GM12878 (cell line): Measurements from ENCODE around the gene C17orf78. TPM values are rescaled to one million over a fixed set of nuclear protein-coding genes. Genes with fewer than 3 reads are reported as not detected.

ENCODE experiments used
- ATAC-seq: fragments of 200-7000 bp; cut with Tn5 transposase; 3 replicates; pipeline ENCODE4 v1.9.1; 2020; ENCODE audit warnings: mild to moderate bottlenecking, moderate library complexity
- BruUV-seq: library from RNA; stranded (reverse); fragments of 400-500 nt; replicated peaks from 2 replicates; lab custom pipeline; 2021; lab: Mats Ljungman, UMichigan
- CTCF ChIA-PET: fragments of 300-600 bp; sonication (Branson Sonifier 250); formaldehyde crosslinking; extraction: SDS; loops from one replicate; lab custom pipeline; 2021; ENCODE audit warnings: inconsistent platforms; lab: Yijun Ruan, JAX
- POLR2A ChIA-PET: fragments of 350-600 bp; formaldehyde crosslinking; extraction: SDS; loops from one replicate; lab custom pipeline; 2021; ENCODE audit warnings: inconsistent platforms; lab: Charles Lee
- RAD21 ChIA-PET: fragments of 300-600 bp; sonication (Branson Sonifier 250); formaldehyde crosslinking; loops from one replicate; lab custom pipeline; 2023; ENCODE audit warnings: antibody characterized with exemption; ENCODE audit not compliant: unreplicated experiment; lab: Charles Lee
- SMC1A ChIA-PET: fragments of 300-600 bp; sonication (Branson Sonifier 250); formaldehyde crosslinking; loops from one replicate; lab custom pipeline; 2023; ENCODE audit not compliant: unreplicated experiment, uncharacterized antibody; lab: Charles Lee
- DNase-seq: peaks from one replicate; pipeline ENCODE4 v3.0.0-alpha.2; 2011; ENCODE audit warnings: low read depth, low spot score
- FAIRE-seq: peaks from 3 replicates; lab custom pipeline; 2011; peaks lifted over from hg19 to GRCh38; lab: Jason Lieb, UNC
- H2AFZ ChIP-seq: 2 replicates; pipeline ENCODE4 v1.6.0; 2011; ENCODE audit warnings: low read depth, low read length, control low read depth; ENCODE audit not compliant: control insufficient read depth
- H3K27ac ChIP-seq: 2 replicates; pipeline ENCODE4 v1.5.1; 2011; ENCODE audit warnings: control low read depth; ENCODE audit not compliant: control insufficient read depth, insufficient read depth
- H3K27me3 ChIP-seq, 2 experiments: replicated peaks in 1 of 2; 2 replicates each; pipeline versions ENCODE4 v1.6.0 to v1.6.1; 2011; ENCODE audit warnings: low read length in 1 of 2; ENCODE audit not compliant: control insufficient read depth in 2 of 2, insufficient read depth in 2 of 2
- H3K36me3 ChIP-seq, 2 experiments: 2 replicates each; pipeline ENCODE4 v1.5.1; 2011; ENCODE audit warnings: low read length in 1 of 2; ENCODE audit not compliant: control insufficient read depth in 2 of 2, insufficient read depth in 2 of 2
- H3K4me1 ChIP-seq: 2 replicates; pipeline ENCODE4 v1.6.1; 2011; ENCODE audit warnings: mild to moderate bottlenecking, low read length, moderate library complexity, mixed read lengths; ENCODE audit not compliant: control insufficient read depth, insufficient read depth
- H3K4me2 ChIP-seq: 2 replicates; pipeline ENCODE4 v1.6.0; 2011; ENCODE audit warnings: control low read depth; ENCODE audit not compliant: control insufficient read depth, insufficient read depth
- H3K4me3 ChIP-seq: fragments of 200-600 bp; sonication (generic); 2 replicates; pipeline ENCODE4 v1.5.1; 2016
- H3K79me2 ChIP-seq: 2 replicates; pipeline ENCODE4 v1.6.0; 2011; ENCODE audit warnings: low read length; ENCODE audit not compliant: control insufficient read depth, insufficient read depth
- H3K9ac ChIP-seq: 2 replicates; pipeline ENCODE4 v1.8.0; 2011; ENCODE audit warnings: low read length, control low read depth, mixed read lengths; ENCODE audit not compliant: control insufficient read depth, insufficient read depth
- H3K9me3 ChIP-seq: replicated peaks from 3 replicates; pipeline ENCODE4 v1.5.1; 2011; ENCODE audit warnings: mild to moderate bottlenecking, low read length; ENCODE audit not compliant: control insufficient read depth, insufficient read depth
- H4K20me1 ChIP-seq: 2 replicates; pipeline ENCODE4 v1.6.0; 2011; ENCODE audit not compliant: control insufficient read depth, insufficient read depth
- ATF3 ChIP-seq: IDR thresholded peaks from 2 replicates; pipeline ENCODE4 v1.6.1; 2011; ENCODE audit warnings: low read depth, mild to moderate bottlenecking, low read length, moderate library complexity, borderline replicate concordance; ENCODE audit errors: extremely low read depth
- CEBPB ChIP-seq, 2 experiments: fragments of 150-350 bp in 1 of 2; IDR thresholded peaks; 2 replicates each; pipeline ENCODE4 v1.6.1; 2012 to 2014; ENCODE audit warnings: low read depth in 2 of 2, low read length in 2 of 2, borderline replicate concordance in 1 of 2, inconsistent platforms in 1 of 2
- HDAC6 ChIP-seq: fragments of 200-600 bp; sonication (generic); IDR thresholded peaks from one replicate; pipeline ENCODE4 v1.8.0; 2017; ENCODE audit warnings: antibody characterized with exemption; ENCODE audit not compliant: unreplicated experiment
- RAD21 ChIP-seq: IDR thresholded peaks from 2 replicates; pipeline ENCODE4 v1.6.1; 2011; ENCODE audit warnings: mild to moderate bottlenecking, low read depth, low read length, moderate library complexity; ENCODE audit not compliant: insufficient read depth
- RUNX3 ChIP-seq: IDR thresholded peaks from 2 replicates; pipeline ENCODE4 v1.6.1; 2012; ENCODE audit warnings: low read length, inconsistent platforms
- SPI1 ChIP-seq: IDR thresholded peaks from 2 replicates; pipeline ENCODE4 v1.6.1; 2011; ENCODE audit warnings: low read depth, mild to moderate bottlenecking, low read length, moderate library complexity, borderline replicate concordance; ENCODE audit not compliant: insufficient read depth
- USF2 ChIP-seq: IDR thresholded peaks from 2 replicates; pipeline ENCODE4 v1.6.1; 2011; ENCODE audit warnings: low read depth, low read length, improper control_type of control experiment, borderline replicate concordance
- ZBTB33 ChIP-seq: fragments of 450-650 bp; IDR thresholded peaks from 2 replicates; pipeline ENCODE4 v1.6.1; 2017; ENCODE audit warnings: mild to moderate bottlenecking
- WGBS: methylation state at CpG from one replicate; pipeline ENCODE4 v1.1.6; 2016; ENCODE audit warnings: low lambda C conversion rate; ENCODE audit not compliant: insufficient replicate concordance, insufficient coverage; ENCODE audit errors: missing lambda C conversion rate; 5-methylcytosine and 5-hydroxymethylcytosine counted together
- in situ Hi-C: fragments of 300-500 bp; cut with MboI; formaldehyde crosslinking; loops from 9 replicates; pipeline ENCODE4 v1.14.3; 2018; ENCODE audit warnings: mixed read lengths
- intact Hi-C: fragments of 100-400 bp; cut with micrococcal nuclease; formaldehyde crosslinking; loops from one replicate; pipeline ENCODE4 v1.14.2; 2022; ENCODE audit not compliant: unreplicated experiment
- polyA plus RNA-seq, 11 experiments: library from polyadenylated mRNA; depleted of rRNA in 4 of 11; unstranded in 6 of 11; stranded (reverse) in 5 of 11; fragments of >200 nt; fragmentation: Nextera tagmentation in 4 of 11; fragmentation: Illumina TruSeq in 1 of 11; extraction: Ambion mirVana in 4 of 11; extraction: Trizol in 1 of 11; gene quantifications; 1 replicate in 1 of 11; 2 replicates in 10 of 11; pipeline versions ENCODE4 v1.2.1 to v1.2.3, GENCODE V29; 2011 to 2016; ENCODE audit warnings: inconsistent platforms in 2 of 11, missing spikeins in 2 of 11, low read depth in 1 of 11
- total RNA-seq, 4 experiments: library from RNA; depleted of rRNA in 3 of 4; stranded (reverse); fragments of >200 nt in 3 of 4; fragmentation: Illumina TruSeq in 1 of 4; extraction: Trizol in 1 of 4; gene quantifications; 2 replicates each; pipeline versions ENCODE4 v1.2.1 to v1.2.3, GENCODE V29; 2013 to 2021

The C17orf78 gene
- total and polyA plus RNA-seq, 10 of the 15 experiments (the other 5 are each of a cell fraction or from before 2014, with no cell fraction given) = 0.10 TPM; not detected in 9

- Histone ChIP-seq H4K20me1 (no peaks in the 10 kb centered on the region), H3K4me1 (peaks cover 10% of the 10 kb centered on the region), H3K4me2 (no peak overlapping the region), H3K4me3 (no peak overlapping the region), H3K9ac (no peak overlapping the region), H3K9me3 (no peaks in the 10 kb centered on the region), H2AFZ (no peak overlapping the region), H3K27me3 (no peaks in the 10 kb centered on the region), H3K27ac (no peak overlapping the region), H3K79me2 (no peaks in the 10 kb centered on the region), H3K36me3 (no peaks in the 10 kb centered on the region)
- no TSS peak for BruUV-seq
- no peak for FAIRE-seq
- DNase-seq = no peak
- in situ Hi-C loops (no loop called here), intact Hi-C loops (no loop called here)
- SMC1A ChIA-PET = interaction anchor here (0.6 to 4.9 kb wide), 4 partner anchors 10 to 128 kb away, joined by 3 to 27 read pairs (median 4); partner anchors contain the start of gene C17orf78
- TF ChIP-seq ZBTB33 (no peak), ATF3 (no peak), RAD21 (no peak), USF2 (no peak), SPI1 (no peak), HDAC6 (no peak), RUNX3 (no peak), CEBPB (IDR thresholded peaks at IDR 0.05; ENCODE audit: borderline replicate concordance in 1 of 2, low read depth in 2 of 2, low read length in 2 of 2) (no peak)
- 81% methylated on average over 5 of the region's 5 CpGs for WGBS
- CTCF ChIA-PET = interaction anchor here (0.7 to 3.9 kb wide), 4 partner anchors 9 to 14 kb away, joined by 3 to 38 read pairs (median 12); partner anchors contain the start of gene C17orf78
- POLR2A ChIA-PET = no interaction called here
- no peak for ATAC-seq
- RAD21 ChIA-PET = interaction anchor here (1.8 to 3.7 kb wide), 3 partner anchors 10 to 13 kb away, joined by 6 to 13 read pairs (median 9); no protein-coding TSS in a partner anchor
Measured at GRCh38 chr17:37386462-37386861, 10.7 kb downstream of the C17orf78 start.
